GM21526 (cell line): Measurements from ENCODE around the gene PROM1.

Experiments used
- ATAC-seq: cut with Tn5 transposase; IDR thresholded peaks from one replicate; pipeline ENCODE4 v1.9.1; 2021; ENCODE audit warnings: moderate library complexity; ENCODE audit not compliant: unreplicated experiment, low FRiP score

Gene PROM1

GRCh38 chr4:15995826-15996225 is 88.0 kb downstream of the PROM1 start:
- ATAC-seq: no peak

GRCh38 chr4:15992167-15992485 is 91.7 kb downstream of the PROM1 start:
- no peak for ATAC-seq

GRCh38 chr4:15990570-15991285 is 93.1 kb downstream of the PROM1 start:
- no peak for ATAC-seq

GRCh38 chr4:15989424-15989823 is 94.4 kb downstream of the PROM1 start:
- ATAC-seq: no peak

GRCh38 chr4:15988222-15988621 is 95.6 kb downstream of the PROM1 start:
- no peak for ATAC-seq

- ATAC-seq: no peak
Measured at GRCh38 chr4:15986907-15987306, 96.9 kb downstream of the PROM1 start.

GRCh38 chr4:15983610-15984009 is 100.2 kb downstream of the PROM1 start:
- ATAC-seq: no peak

GRCh38 chr4:15982842-15983524 is 100.8 kb downstream of the PROM1 start:
- no peak for ATAC-seq

GRCh38 chr4:15976456-15977447 is 107.1 kb downstream of the PROM1 start:
- no peak for ATAC-seq

- ATAC-seq: no peak
Measured at GRCh38 chr4:15971068-15971801, 112.6 kb downstream of the PROM1 start.

- ATAC-seq: no peak
Measured at GRCh38 chr4:15968551-15969300, 115.1 kb downstream of the PROM1 start.

- no peak for ATAC-seq
Measured at GRCh38 chr4:15965325-15965724, 118.5 kb downstream of the PROM1 start.

GRCh38 chr4:15964159-15964558 is 119.7 kb downstream of the PROM1 start:
- no peak for ATAC-seq

- ATAC-seq: no peak
Measured at GRCh38 chr4:15963576-15963975, 120.2 kb downstream of the PROM1 start.

GRCh38 chr4:15963001-15963451 is 120.8 kb downstream of the PROM1 start, which contains the start of gene FGFBP2:
Gene FGFBP2, minus strand, starts transcription at chr4:15963175. Its CDS starts 46 bp downstream, at chr4:15963129.
- no peak for ATAC-seq

- no peak for ATAC-seq
Measured at GRCh38 chr4:15961781-15962510, 121.9 kb downstream of the PROM1 start.

GRCh38 chr4:15958562-15958961 is 125.3 kb downstream of the PROM1 start:
- ATAC-seq: no peak

- ATAC-seq: peak; percentile 95
Measured at GRCh38 chr4:15956179-15956850, 127.5 kb downstream of the PROM1 start.
